HepG2 (cell line): ENCODE measurements around the gene BEAN1. TPM values are rescaled to one million over a fixed set of nuclear protein-coding genes. Genes with fewer than 3 reads are reported as not detected.
A peak's percentile ranks its signal among the peaks of the same experiment; 100 is the strongest.

ENCODE experiments used
- ATF1 ChIP-seq: IDR thresholded peaks from 2 replicates; pipeline ENCODE4 v1.6.1; 2016; ENCODE audit warnings: mild to moderate bottlenecking, control low read depth
- CSRNP1 ChIP-seq: sonication (generic); formaldehyde crosslinking; IDR thresholded peaks from 2 replicates; pipeline ENCODE4 v1.8.1; 2023; ENCODE audit warnings: mild to moderate bottlenecking, missing genetic modification reagents
- DR1 ChIP-seq: sonication (generic); formaldehyde crosslinking; IDR thresholded peaks from 2 replicates; pipeline ENCODE4 v1.8.0; 2021; ENCODE audit warnings: mild to moderate bottlenecking, missing genetic modification reagents, inconsistent platforms
- ERF ChIP-seq: IDR thresholded peaks from 2 replicates; pipeline ENCODE4 v1.6.1; 2018; ENCODE audit warnings: missing biosample characterization, missing genetic modification reagents
- FOXJ3 ChIP-seq: sonication (generic); formaldehyde crosslinking; IDR thresholded peaks from 2 replicates; pipeline ENCODE4 v1.4.0; 2020; ENCODE audit warnings: missing genetic modification reagents, mild to moderate bottlenecking, borderline replicate concordance
- GATA4 ChIP-seq: sonication (generic); IDR thresholded peaks from 2 replicates; pipeline ENCODE4 v1.6.1; 2016; ENCODE audit warnings: antibody characterized with exemption, low read depth, borderline replicate concordance
- HOXA9 ChIP-seq: sonication (generic); formaldehyde crosslinking; IDR thresholded peaks from 2 replicates; pipeline ENCODE4 v1.8.1; 2022; ENCODE audit warnings: missing genetic modification reagents, mild to moderate bottlenecking, moderate library complexity, borderline replicate concordance
- JDP2 ChIP-seq: sonication (generic); formaldehyde crosslinking; IDR thresholded peaks from 2 replicates; pipeline ENCODE4 v1.8.1; 2022; ENCODE audit warnings: missing genetic modification reagents, borderline replicate concordance
- MAFG ChIP-seq: sonication (generic); formaldehyde crosslinking; IDR thresholded peaks from 2 replicates; pipeline ENCODE4 v1.5.1; 2020; ENCODE audit warnings: mild to moderate bottlenecking, missing genetic modification reagents
- NFE2L1 ChIP-seq: sonication (generic); formaldehyde crosslinking; IDR thresholded peaks from 2 replicates; pipeline ENCODE4 v1.4.0; 2020; ENCODE audit warnings: missing genetic modification reagents, mild to moderate bottlenecking, borderline replicate concordance
- POLR2G ChIP-seq: fragments of 200-400 bp; formaldehyde crosslinking; IDR thresholded peaks from 2 replicates; pipeline ENCODE4 v1.6.1; 2018; ENCODE audit warnings: mild to moderate bottlenecking, low read depth, low read length, moderate library complexity
- SALL2 ChIP-seq: sonication (generic); formaldehyde crosslinking; IDR thresholded peaks from 2 replicates; pipeline ENCODE4 v1.8.1; 2023; ENCODE audit warnings: mild to moderate bottlenecking, missing genetic modification reagents, inconsistent platforms
- SETDB1 ChIP-seq: sonication (generic); formaldehyde crosslinking; IDR thresholded peaks from 2 replicates; pipeline ENCODE4 v1.5.1; 2020; ENCODE audit warnings: missing genetic modification reagents, mild to moderate bottlenecking, borderline replicate concordance
- SRY ChIP-seq: sonication (generic); formaldehyde crosslinking; IDR thresholded peaks from 2 replicates; pipeline ENCODE4 v1.8.0; 2022; ENCODE audit warnings: mild to moderate bottlenecking, missing genetic modification reagents
- ZNF180 ChIP-seq: sonication (generic); formaldehyde crosslinking; IDR thresholded peaks from 2 replicates; pipeline ENCODE4 v1.4.0; 2020; ENCODE audit warnings: low read depth, missing genetic modification reagents, borderline replicate concordance
- ZNF460 ChIP-seq: sonication (generic); formaldehyde crosslinking; IDR thresholded peaks from 2 replicates; pipeline ENCODE4 v1.5.1; 2020; ENCODE audit warnings: missing genetic modification reagents, mild to moderate bottlenecking, borderline replicate concordance
- ZNF552 ChIP-seq: sonication (generic); formaldehyde crosslinking; IDR thresholded peaks from 2 replicates; pipeline ENCODE4 v1.9.0; 2022; ENCODE audit warnings: missing genetic modification reagents, mild to moderate bottlenecking, borderline replicate concordance
- ZNF816 ChIP-seq: sonication (generic); formaldehyde crosslinking; IDR thresholded peaks from 2 replicates; pipeline ENCODE4 v1.8.0; 2022; ENCODE audit warnings: missing genetic modification reagents, mild to moderate bottlenecking, borderline replicate concordance
- polyA plus RNA-seq, 8 experiments: library from polyadenylated mRNA; depleted of rRNA in 3 of 8; stranded (reverse) in 7 of 8; unstranded in 1 of 8; fragments of >200 nt; fragmentation: Illumina TruSeq in 4 of 8; extraction: Trizol in 4 of 8; gene quantifications; 2 replicates each; pipeline versions ENCODE4 v1.2.1 to v1.2.3, GENCODE V29; 2011 to 2016; ENCODE audit warnings: low read depth in 4 of 8, missing spikeins in 1 of 8, mixed read lengths in 1 of 8; ENCODE audit not compliant: insufficient read depth in 1 of 8
- total RNA-seq, 5 experiments: library from RNA; depleted of rRNA; stranded (reverse); fragments of >200 nt; fragmentation: Illumina TruSeq; extraction: Trizol; gene quantifications; 2 replicates each; pipeline ENCODE4 v1.2.3, GENCODE V29; 2016; ENCODE audit warnings: low read depth in 1 of 5
- TF ChIP-seq, protein P1 (sequence below): sonication (generic); formaldehyde crosslinking; IDR thresholded peaks from 2 replicates; pipeline ENCODE4 v1.5.1; 2020; ENCODE audit warnings: missing genetic modification reagents, mild to moderate bottlenecking, borderline replicate concordance
- TF ChIP-seq, protein P2 (sequence below): sonication (generic); formaldehyde crosslinking; IDR thresholded peaks from 2 replicates; pipeline ENCODE4 v1.4.0; 2020; ENCODE audit warnings: mild to moderate bottlenecking, missing genetic modification reagents

The BEAN1 gene
- total and polyA plus RNA-seq, 2 of the 13 experiments (the other 11 are each of a cell fraction or from before 2014, with no cell fraction given) = 0.53 to 1.4 TPM

- peak; percentile 52; the same call in 1 of the 2 replicates for TF ChIP-seq CSRNP1 (CRISPR knock-in tag)
- no peak for TF ChIP-seq SETDB1
- TF ChIP-seq ZNF816 (CRISPR knock-in tag) = no peak
- TF ChIP-seq ATF1 (CRISPR knock-in tag) = no peak
- TF ChIP-seq POLR2G = no peak; the same call in 1 of the 2 replicates
- TF ChIP-seq ERF (CRISPR knock-in tag) = 0 out of 2 replicates have a peak, but pooled peaks have one; percentile 22
- TF ChIP-seq JDP2 (CRISPR knock-in tag) = no peak
- TF ChIP-seq NFE2L1 (CRISPR knock-in tag) = no peak
- no peak for TF ChIP-seq FOXJ3
- TF ChIP-seq, protein P1, sequence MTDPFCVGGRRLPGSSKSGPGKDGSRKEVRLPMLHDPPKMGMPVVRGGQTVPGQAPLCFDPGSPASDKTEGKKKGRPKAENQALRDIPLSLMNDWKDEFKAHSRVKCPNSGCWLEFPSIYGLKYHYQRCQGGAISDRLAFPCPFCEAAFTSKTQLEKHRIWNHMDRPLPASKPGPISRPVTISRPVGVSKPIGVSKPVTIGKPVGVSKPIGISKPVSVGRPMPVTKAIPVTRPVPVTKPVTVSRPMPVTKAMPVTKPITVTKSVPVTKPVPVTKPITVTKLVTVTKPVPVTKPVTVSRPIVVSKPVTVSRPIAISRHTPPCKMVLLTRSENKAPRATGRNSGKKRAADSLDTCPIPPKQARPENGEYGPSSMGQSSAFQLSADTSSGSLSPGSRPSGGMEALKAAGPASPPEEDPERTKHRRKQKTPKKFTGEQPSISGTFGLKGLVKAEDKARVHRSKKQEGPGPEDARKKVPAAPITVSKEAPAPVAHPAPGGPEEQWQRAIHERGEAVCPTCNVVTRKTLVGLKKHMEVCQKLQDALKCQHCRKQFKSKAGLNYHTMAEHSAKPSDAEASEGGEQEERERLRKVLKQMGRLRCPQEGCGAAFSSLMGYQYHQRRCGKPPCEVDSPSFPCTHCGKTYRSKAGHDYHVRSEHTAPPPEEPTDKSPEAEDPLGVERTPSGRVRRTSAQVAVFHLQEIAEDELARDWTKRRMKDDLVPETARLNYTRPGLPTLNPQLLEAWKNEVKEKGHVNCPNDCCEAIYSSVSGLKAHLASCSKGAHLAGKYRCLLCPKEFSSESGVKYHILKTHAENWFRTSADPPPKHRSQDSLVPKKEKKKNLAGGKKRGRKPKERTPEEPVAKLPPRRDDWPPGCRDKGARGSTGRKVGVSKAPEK = 0 out of 2 replicates have a peak, but pooled peaks have one; percentile 62
- TF ChIP-seq GATA4 = no peak
- no peak for TF ChIP-seq ZNF180 (CRISPR knock-in tag)
- no peak for TF ChIP-seq SALL2 (CRISPR knock-in tag)
- TF ChIP-seq ZNF460 = no peak; the same call in 1 of the 2 replicates
- TF ChIP-seq ZNF552 (CRISPR knock-in tag) = no peak
- TF ChIP-seq HOXA9 (CRISPR knock-in tag) = no peak
- TF ChIP-seq SRY (CRISPR knock-in tag) = no peak
- TF ChIP-seq MAFG = no peak
- TF ChIP-seq, protein P2, sequence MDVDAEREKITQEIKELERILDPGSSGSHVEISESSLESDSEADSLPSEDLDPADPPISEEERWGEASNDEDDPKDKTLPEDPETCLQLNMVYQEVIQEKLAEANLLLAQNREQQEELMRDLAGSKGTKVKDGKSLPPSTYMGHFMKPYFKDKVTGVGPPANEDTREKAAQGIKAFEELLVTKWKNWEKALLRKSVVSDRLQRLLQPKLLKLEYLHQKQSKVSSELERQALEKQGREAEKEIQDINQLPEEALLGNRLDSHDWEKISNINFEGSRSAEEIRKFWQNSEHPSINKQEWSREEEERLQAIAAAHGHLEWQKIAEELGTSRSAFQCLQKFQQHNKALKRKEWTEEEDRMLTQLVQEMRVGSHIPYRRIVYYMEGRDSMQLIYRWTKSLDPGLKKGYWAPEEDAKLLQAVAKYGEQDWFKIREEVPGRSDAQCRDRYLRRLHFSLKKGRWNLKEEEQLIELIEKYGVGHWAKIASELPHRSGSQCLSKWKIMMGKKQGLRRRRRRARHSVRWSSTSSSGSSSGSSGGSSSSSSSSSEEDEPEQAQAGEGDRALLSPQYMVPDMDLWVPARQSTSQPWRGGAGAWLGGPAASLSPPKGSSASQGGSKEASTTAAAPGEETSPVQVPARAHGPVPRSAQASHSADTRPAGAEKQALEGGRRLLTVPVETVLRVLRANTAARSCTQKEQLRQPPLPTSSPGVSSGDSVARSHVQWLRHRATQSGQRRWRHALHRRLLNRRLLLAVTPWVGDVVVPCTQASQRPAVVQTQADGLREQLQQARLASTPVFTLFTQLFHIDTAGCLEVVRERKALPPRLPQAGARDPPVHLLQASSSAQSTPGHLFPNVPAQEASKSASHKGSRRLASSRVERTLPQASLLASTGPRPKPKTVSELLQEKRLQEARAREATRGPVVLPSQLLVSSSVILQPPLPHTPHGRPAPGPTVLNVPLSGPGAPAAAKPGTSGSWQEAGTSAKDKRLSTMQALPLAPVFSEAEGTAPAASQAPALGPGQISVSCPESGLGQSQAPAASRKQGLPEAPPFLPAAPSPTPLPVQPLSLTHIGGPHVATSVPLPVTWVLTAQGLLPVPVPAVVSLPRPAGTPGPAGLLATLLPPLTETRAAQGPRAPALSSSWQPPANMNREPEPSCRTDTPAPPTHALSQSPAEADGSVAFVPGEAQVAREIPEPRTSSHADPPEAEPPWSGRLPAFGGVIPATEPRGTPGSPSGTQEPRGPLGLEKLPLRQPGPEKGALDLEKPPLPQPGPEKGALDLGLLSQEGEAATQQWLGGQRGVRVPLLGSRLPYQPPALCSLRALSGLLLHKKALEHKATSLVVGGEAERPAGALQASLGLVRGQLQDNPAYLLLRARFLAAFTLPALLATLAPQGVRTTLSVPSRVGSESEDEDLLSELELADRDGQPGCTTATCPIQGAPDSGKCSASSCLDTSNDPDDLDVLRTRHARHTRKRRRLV (CRISPR knock-in tag) = no peak; the same call in 1 of the 2 replicates
- no peak for TF ChIP-seq DR1 (CRISPR knock-in tag)
These were observed 7.7 kb downstream of the BEAN1 start (continued) for GRCh38 chr16:66434619-66435430.
